ENCODE results near the gene HDAC7. TPM values are rescaled to one million over a fixed set of nuclear protein-coding genes. Genes with fewer than 3 reads are reported as not detected.

The HDAC7 gene
- total RNA-seq, 1 donor from 2014 or later, result 7.1 TPM

DNA sequence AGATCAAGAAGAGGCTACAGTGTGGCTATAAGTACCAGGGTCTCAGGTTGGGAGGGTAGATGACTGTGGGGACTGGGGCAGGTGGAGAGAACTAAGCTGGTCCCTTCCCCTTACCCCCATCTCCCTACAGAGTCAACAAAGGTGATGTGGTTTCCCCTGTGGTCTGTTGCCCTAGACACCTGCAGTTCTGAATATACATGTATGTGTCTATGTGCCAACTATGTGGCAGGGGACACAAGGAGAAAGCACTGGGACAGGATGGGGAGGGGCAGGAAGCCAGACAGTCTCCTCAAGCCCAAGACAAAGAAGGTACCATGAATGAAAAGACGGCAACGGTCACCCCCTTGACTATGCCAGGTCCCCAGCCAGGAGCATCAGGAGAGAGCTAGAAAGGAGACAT lies 4.5 kb upstream of the HDAC7 start:
- TF ChIP-seq, protein P1, sequence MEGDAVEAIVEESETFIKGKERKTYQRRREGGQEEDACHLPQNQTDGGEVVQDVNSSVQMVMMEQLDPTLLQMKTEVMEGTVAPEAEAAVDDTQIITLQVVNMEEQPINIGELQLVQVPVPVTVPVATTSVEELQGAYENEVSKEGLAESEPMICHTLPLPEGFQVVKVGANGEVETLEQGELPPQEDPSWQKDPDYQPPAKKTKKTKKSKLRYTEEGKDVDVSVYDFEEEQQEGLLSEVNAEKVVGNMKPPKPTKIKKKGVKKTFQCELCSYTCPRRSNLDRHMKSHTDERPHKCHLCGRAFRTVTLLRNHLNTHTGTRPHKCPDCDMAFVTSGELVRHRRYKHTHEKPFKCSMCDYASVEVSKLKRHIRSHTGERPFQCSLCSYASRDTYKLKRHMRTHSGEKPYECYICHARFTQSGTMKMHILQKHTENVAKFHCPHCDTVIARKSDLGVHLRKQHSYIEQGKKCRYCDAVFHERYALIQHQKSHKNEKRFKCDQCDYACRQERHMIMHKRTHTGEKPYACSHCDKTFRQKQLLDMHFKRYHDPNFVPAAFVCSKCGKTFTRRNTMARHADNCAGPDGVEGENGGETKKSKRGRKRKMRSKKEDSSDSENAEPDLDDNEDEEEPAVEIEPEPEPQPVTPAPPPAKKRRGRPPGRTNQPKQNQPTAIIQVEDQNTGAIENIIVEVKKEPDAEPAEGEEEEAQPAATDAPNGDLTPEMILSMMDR (IDR thresholded peaks at IDR 0.05; ENCODE audit: insufficient read depth, low read length, severe bottlenecking), result no peak
- FAIRE-seq, result no peak
- Histone ChIP-seq H3K4me3 (ENCODE audit: low read depth, low read length) (no peak overlapping the region), H3K36me3 (ENCODE audit: control insufficient read depth, insufficient read depth, low read length) (no peaks in the 10 kb centered on the region), H3K27me3 (ENCODE audit: control insufficient read depth, insufficient read depth, low read length) (no peaks in the 10 kb centered on the region)
- no peak for DNase-seq (ENCODE audit: low read depth)

DNA sequence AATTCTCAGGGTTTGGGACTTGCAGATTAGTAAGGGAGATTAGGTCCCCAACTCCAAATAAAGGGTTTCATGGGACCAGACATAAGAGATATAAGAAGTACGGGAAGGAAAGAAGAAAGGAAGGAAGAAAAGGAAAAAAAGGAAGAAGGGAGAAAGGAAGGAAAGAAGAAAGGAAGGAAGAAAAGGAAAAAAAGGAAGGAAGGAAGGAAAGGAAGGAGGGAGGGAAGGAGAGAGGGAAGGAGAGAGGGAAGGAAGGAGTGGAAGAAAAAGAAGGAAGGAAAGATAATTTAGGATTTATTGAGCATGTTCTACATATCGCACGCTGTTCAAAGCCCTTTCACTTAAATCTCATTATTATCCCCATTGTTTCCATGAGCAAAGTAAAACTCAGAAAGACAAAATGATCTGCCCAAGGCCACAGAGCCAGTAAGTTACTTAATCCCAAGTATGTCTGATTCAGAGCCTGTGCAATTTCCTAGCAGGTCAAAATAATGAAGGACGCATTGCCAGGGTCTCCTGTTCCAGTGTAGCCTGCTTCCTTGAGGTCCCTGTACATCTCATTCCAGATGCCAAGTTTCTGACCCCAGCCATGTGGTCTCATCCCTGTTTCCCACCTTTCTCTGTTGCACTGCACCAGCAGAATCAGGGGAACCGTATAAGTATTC lies 3.9 kb upstream of the HDAC7 start:
- no peak for FAIRE-seq
- H3K4me3 ChIP-seq (ENCODE audit: low read depth, low read length), result no peak overlapping the region
- H3K27me3 ChIP-seq (ENCODE audit: control insufficient read depth, insufficient read depth, low read length), result no peaks in the 10 kb centered on the region
- no peaks in the 10 kb centered on the region for H3K36me3 ChIP-seq (ENCODE audit: control insufficient read depth, insufficient read depth, low read length)
- TF ChIP-seq, protein P1 (IDR thresholded peaks at IDR 0.05; ENCODE audit: insufficient read depth, low read length, severe bottlenecking), result no peak
- no peak for DNase-seq (ENCODE audit: low read depth)

DNA sequence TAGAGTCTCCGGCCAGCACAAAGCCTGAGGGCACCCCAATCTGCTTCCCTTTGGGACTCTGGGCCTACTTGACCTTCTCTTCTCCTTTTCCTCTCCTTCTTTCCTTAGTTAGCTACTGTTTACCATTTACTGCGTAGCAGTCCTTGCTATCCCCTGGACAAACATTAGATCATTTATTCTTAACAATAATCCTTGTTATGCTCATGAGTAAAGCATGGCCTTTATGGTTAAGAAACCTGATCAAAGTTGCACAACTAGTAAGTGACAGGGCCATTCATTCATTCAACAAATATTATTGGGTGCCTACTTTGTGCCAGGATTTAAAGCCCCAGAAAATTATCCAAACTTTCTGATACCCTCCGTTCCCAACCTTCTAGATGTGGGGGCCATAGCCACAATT lies 3.2 kb upstream of the HDAC7 start:
- FAIRE-seq, result no peak
- TF ChIP-seq, protein P1 (IDR thresholded peaks at IDR 0.05; ENCODE audit: insufficient read depth, low read length, severe bottlenecking), result no peak

DNA sequence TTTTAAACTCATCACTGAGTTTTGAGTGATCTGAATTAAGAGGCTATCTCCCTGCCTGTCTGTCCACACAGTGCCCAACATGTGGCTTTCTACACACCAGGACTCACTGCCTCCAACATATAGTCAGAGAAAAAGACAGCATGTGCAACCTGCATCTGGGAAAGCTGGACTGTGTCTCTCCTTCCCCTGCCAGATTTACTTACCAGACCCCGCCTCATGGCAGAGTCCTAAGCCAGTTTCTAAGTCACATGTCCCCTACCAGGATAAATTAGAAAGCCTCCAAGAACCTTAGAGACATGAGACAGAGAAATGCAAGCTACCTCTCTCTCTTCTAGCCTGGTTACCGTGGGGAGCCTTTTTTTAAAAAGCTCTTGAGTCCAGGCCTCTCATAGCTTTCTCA lies 2.7 kb upstream of the HDAC7 start:
- TF ChIP-seq, protein P1 (IDR thresholded peaks at IDR 0.05; ENCODE audit: insufficient read depth, low read length, severe bottlenecking), result no peak
- H3K36me3 ChIP-seq (ENCODE audit: control insufficient read depth, insufficient read depth, low read length), result no peaks in the 10 kb centered on the region
- no peaks in the 10 kb centered on the region for H3K27me3 ChIP-seq (ENCODE audit: control insufficient read depth, insufficient read depth, low read length)
- FAIRE-seq (no peak), DNase-seq (ENCODE audit: low read depth) (no peak)
- H3K4me3 ChIP-seq (ENCODE audit: low read depth, low read length), result no peak overlapping the region

More for the DNA sequence above, 3.2 kb upstream of the HDAC7 start:
- peak; percentile 62 for DNase-seq (ENCODE audit: low read depth)
- no peaks in the 10 kb centered on the region for H3K36me3 ChIP-seq (ENCODE audit: control insufficient read depth, insufficient read depth, low read length)
- H3K27me3 ChIP-seq (ENCODE audit: control insufficient read depth, insufficient read depth, low read length), result no peaks in the 10 kb centered on the region
- H3K4me3 ChIP-seq (ENCODE audit: low read depth, low read length), result no peak overlapping the region

DNA sequence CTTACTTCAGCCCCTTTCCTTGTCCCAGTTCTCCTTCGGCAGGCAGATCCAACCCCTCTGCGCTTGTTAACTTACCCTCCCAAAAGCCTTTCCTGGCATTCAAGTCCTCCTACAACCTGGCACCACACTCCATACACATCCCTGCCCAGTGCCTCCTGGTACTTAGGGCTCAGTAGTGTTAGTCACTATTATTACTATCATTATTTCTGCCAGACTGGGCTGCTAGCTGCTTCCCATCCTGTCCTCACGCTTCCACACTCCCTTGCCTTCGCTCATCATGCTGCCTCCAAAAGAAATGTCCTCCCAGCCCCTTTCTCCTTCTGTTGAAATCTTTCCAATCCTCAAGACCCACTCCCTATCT lies 1.6 kb upstream of the HDAC7 start:
- FAIRE-seq (no peak), DNase-seq (ENCODE audit: low read depth) (no peak)
- no peaks in the 10 kb centered on the region for H3K36me3 ChIP-seq (ENCODE audit: control insufficient read depth, insufficient read depth, low read length)
- TF ChIP-seq, protein P1 (IDR thresholded peaks at IDR 0.05; ENCODE audit: insufficient read depth, low read length, severe bottlenecking), result no peak
- no peaks in the 10 kb centered on the region for H3K27me3 ChIP-seq (ENCODE audit: control insufficient read depth, insufficient read depth, low read length)
- H3K4me3 ChIP-seq (ENCODE audit: low read depth, low read length), result no peak overlapping the region
